GM19455 (cell line): ENCODE measurements around the gene COL4A6.
"Not testable (repeated sequence)": the region's sequence is repeated elsewhere in the genome, so short reads cannot be mapped to it uniquely, and the experiment has no call there.

Experiments used
- ATAC-seq: cut with Tn5 transposase; IDR thresholded peaks from one replicate; pipeline ENCODE4 v1.9.1; 2021; ENCODE audit not compliant: unreplicated experiment

The COL4A6 gene

GRCh38 chrX:108412783-108413182 lies 25.4 kb downstream of the COL4A6 start:
- no peak for ATAC-seq

- ATAC-seq, result no peak
These were observed 38.6 kb downstream of the COL4A6 start for GRCh38 chrX:108399418-108400165.

- no peak for ATAC-seq
These were observed 40.4 kb downstream of the COL4A6 start for GRCh38 chrX:108397627-108398391.

- no peak for ATAC-seq
These were observed 41.2 kb downstream of the COL4A6 start for GRCh38 chrX:108396986-108397385.

GRCh38 chrX:108396188-108396891 lies 41.9 kb downstream of the COL4A6 start:
- no peak for ATAC-seq

GRCh38 chrX:108390976-108391717 lies 47.1 kb downstream of the COL4A6 start:
- ATAC-seq, result not testable (repeated sequence)

- ATAC-seq, result no peak
These were observed 53.4 kb downstream of the COL4A6 start for GRCh38 chrX:108384783-108385182.

- no peak for ATAC-seq
These were observed 58.0 kb downstream of the COL4A6 start for GRCh38 chrX:108380222-108380621.

GRCh38 chrX:108376821-108377220 lies 61.4 kb downstream of the COL4A6 start:
- ATAC-seq, result not testable (repeated sequence)

- not testable (repeated sequence) for ATAC-seq
These were observed 62.6 kb downstream of the COL4A6 start for GRCh38 chrX:108375591-108375990.

GRCh38 chrX:108366644-108367406 lies 71.4 kb downstream of the COL4A6 start:
- no peak for ATAC-seq

GRCh38 chrX:108362026-108362425 lies 76.2 kb downstream of the COL4A6 start:
- ATAC-seq, result no peak

- no peak for ATAC-seq
These were observed 76.9 kb downstream of the COL4A6 start for GRCh38 chrX:108361316-108361715.

- ATAC-seq, result no peak
These were observed 78.2 kb downstream of the COL4A6 start for GRCh38 chrX:108359806-108360602.

GRCh38 chrX:108353452-108353851 lies 84.8 kb downstream of the COL4A6 start:
- no peak for ATAC-seq

GRCh38 chrX:108349210-108349609 lies 89.0 kb downstream of the COL4A6 start:
- ATAC-seq, result no peak

- no peak for ATAC-seq
These were observed 89.7 kb downstream of the COL4A6 start for GRCh38 chrX:108348525-108348924.

GRCh38 chrX:108347800-108348199 lies 90.4 kb downstream of the COL4A6 start:
- ATAC-seq, result no peak

GRCh38 chrX:108344216-108344615 lies 94.0 kb downstream of the COL4A6 start:
- ATAC-seq, result no peak
